Progenitor cell of endocrine pancreas (in vitro differentiated cells): ENCODE data around the gene RAB3GAP1. TPM values are rescaled to one million over a fixed set of nuclear protein-coding genes. Genes with fewer than 3 reads are reported as not detected.

Source experiments
- DNase-seq: peaks from one replicate; pipeline ENCODE4 v3.0.0; 2021; ENCODE audit warnings: low spot score; ENCODE audit not compliant: unreplicated experiment
- H3K27ac Mint-ChIP-seq: 2 replicates; pipeline ENCODE4 v1.8.0; 2021; ENCODE audit warnings: mild to moderate bottlenecking, moderate library complexity, mixed read lengths
- H3K27me3 Mint-ChIP-seq: 2 replicates; pipeline ENCODE4 v1.8.0; 2021; ENCODE audit warnings: mixed read lengths
- H3K36me3 Mint-ChIP-seq: 2 replicates; pipeline ENCODE4 v1.8.0; 2022; ENCODE audit warnings: mixed read lengths; ENCODE audit not compliant: insufficient read depth
- H3K4me1 Mint-ChIP-seq: 2 replicates; pipeline ENCODE4 v1.8.0; 2021; ENCODE audit warnings: low read depth, mixed read lengths
- H3K4me3 Mint-ChIP-seq: 2 replicates; pipeline ENCODE4 v1.8.0; 2021; ENCODE audit warnings: low read depth, mild to moderate bottlenecking, moderate library complexity, mixed read lengths
- H3K9me3 Mint-ChIP-seq: 2 replicates; pipeline ENCODE4 v1.8.0; 2021; ENCODE audit warnings: low read depth, mixed read lengths
- total RNA-seq: library from RNA; stranded (reverse); gene quantifications from 2 replicates; pipeline ENCODE4 v1.2.1, GENCODE V29; 2021
- TF ChIP-seq, protein P1 (sequence below): fragments of 200-600 bp; sonication (generic); IDR thresholded peaks from one replicate; pipeline ENCODE4 v1.5.0; 2021; ENCODE audit warnings: antibody characterized with exemption, mild to moderate bottlenecking; ENCODE audit not compliant: unreplicated experiment

RAB3GAP1 gene
- total RNA-seq, 1 donor from 2014 or later, result 33.7 TPM

DNA sequence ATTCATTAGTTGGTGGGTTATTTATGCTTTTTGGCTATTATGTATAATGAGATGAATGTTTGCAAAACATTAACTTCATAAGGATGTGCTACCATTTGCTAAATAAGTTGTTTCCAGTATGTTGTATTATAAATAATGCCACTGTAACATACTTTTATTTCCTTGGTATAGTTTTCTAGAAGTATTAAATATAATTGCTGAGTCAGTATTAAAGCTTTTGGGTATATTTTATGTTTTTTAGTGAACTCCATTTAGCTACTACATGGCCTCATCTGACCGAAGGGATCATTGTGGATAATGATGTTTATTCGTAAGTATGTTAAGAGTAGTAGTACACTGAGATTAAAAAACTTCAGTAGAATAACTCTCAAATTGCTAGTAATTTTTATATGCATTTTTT lies 73.8 kb downstream of the RAB3GAP1 start:
- no peaks in the 10 kb centered on the region for H3K27me3 Mint-ChIP-seq
- TF ChIP-seq, protein P1, sequence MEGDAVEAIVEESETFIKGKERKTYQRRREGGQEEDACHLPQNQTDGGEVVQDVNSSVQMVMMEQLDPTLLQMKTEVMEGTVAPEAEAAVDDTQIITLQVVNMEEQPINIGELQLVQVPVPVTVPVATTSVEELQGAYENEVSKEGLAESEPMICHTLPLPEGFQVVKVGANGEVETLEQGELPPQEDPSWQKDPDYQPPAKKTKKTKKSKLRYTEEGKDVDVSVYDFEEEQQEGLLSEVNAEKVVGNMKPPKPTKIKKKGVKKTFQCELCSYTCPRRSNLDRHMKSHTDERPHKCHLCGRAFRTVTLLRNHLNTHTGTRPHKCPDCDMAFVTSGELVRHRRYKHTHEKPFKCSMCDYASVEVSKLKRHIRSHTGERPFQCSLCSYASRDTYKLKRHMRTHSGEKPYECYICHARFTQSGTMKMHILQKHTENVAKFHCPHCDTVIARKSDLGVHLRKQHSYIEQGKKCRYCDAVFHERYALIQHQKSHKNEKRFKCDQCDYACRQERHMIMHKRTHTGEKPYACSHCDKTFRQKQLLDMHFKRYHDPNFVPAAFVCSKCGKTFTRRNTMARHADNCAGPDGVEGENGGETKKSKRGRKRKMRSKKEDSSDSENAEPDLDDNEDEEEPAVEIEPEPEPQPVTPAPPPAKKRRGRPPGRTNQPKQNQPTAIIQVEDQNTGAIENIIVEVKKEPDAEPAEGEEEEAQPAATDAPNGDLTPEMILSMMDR, result no peak
- peaks cover 2% of the 10 kb centered on the region for H3K4me1 Mint-ChIP-seq
- peaks cover 30% of the 10 kb centered on the region for H3K36me3 Mint-ChIP-seq
- no peak overlapping the region for H3K27ac Mint-ChIP-seq
- H3K9me3 Mint-ChIP-seq, result no peaks in the 10 kb centered on the region
- no peak overlapping the region for H3K4me3 Mint-ChIP-seq
- no peak for DNase-seq

DNA sequence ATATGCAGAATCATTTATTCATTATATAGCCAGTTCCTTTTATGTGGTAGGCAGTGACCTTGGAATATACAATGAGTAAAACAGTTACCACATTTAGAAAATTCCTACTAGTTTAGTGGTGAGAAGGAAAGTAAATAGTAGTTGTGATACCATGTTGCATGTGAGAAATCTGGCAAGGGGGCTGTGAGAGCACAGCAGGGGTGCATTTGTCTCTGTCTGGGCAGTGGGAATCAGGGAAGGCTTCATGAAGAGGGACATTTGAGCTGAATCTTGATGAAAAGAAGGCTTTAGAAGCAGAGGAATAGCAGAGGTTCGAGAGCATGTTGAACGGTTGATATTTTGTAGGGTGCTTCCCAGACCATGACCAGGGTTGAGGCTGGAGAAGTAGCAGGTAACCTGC lies 78.7 kb downstream of the RAB3GAP1 start:
- TF ChIP-seq, protein P1, result no peak
- H3K27ac Mint-ChIP-seq, result no peak overlapping the region
- no peaks in the 10 kb centered on the region for H3K27me3 Mint-ChIP-seq
- peaks cover 34% of the 10 kb centered on the region for H3K36me3 Mint-ChIP-seq
- H3K4me1 Mint-ChIP-seq, result no peaks in the 10 kb centered on the region
- no peak overlapping the region for H3K4me3 Mint-ChIP-seq
- no peak for DNase-seq
- no peaks in the 10 kb centered on the region for H3K9me3 Mint-ChIP-seq

DNA sequence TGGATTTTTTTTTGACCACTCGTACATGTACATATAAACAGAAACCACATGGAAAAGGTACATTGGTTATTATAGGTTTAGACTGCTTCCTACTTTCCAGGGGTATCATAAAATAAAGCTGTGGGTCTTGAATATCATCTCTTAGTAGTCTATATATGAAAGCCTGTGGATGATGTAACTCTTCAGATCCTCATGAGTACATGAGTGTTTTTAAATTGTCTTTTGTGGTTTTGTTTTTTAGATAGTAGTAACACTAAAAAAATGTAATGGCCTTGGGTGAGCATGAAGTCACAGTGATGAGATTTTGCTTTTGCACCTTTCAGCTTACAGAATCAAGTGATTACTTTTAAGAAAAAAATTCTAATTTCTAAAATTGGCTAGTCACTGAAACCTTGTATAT lies 80.2 kb downstream of the RAB3GAP1 start:
- Mint-ChIP-seq H3K27ac (no peak overlapping the region), H3K9me3 (no peaks in the 10 kb centered on the region), H3K27me3 (no peaks in the 10 kb centered on the region), H3K4me3 (no peak overlapping the region), H3K36me3 (peaks cover 40% of the 10 kb centered on the region), H3K4me1 (no peaks in the 10 kb centered on the region)
- TF ChIP-seq, protein P1, result no peak
- no peak for DNase-seq

DNA sequence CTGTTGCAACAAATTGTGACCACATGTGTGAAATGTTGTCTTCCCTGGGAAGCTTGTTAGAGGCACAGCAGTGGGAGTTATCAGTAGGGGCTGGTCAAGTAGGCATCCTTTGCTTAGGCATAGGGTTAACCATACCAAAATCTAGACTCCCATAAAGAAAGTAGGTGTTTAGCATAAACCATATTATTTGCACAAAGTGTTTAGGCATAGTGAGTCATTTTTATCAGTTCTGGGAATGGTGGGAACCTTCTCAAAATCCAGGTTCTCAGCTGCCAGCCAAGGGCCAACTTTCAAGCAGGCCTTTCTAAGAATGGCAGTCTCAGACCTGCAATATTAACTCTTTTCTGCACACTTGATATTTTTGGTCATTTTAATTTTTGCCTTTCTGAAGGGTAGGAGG lies 88.5 kb downstream of the RAB3GAP1 start:
- H3K27ac Mint-ChIP-seq, result no peak overlapping the region
- peaks cover 25% of the 10 kb centered on the region for H3K9me3 Mint-ChIP-seq
- H3K4me3 Mint-ChIP-seq, result no peak overlapping the region
- H3K4me1 Mint-ChIP-seq, result no peaks in the 10 kb centered on the region
- no peak for DNase-seq
- peaks cover 51% of the 10 kb centered on the region for H3K36me3 Mint-ChIP-seq
- no peaks in the 10 kb centered on the region for H3K27me3 Mint-ChIP-seq
- TF ChIP-seq, protein P1, result no peak

DNA sequence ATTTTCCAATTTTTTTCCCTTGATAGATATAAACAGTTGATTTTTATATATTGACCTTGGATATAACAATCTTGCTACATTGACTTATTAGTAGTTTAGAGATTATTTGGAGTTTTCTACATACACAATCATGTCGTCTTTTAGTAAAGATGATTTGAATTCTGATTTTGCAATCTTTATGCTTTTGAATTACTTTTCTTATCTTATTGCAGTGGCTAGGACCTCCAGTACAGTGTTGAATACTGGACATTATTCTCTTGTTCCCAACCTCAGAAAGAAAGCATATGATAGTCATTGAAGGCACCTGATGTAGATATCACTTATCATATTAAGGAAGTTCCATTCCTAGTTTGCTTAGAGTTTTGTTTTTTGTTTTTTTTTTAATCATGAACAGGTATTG lies 90.2 kb downstream of the RAB3GAP1 start:
- Mint-ChIP-seq H3K9me3 (peaks cover 25% of the 10 kb centered on the region), H3K27ac (no peak overlapping the region), H3K36me3 (peaks cover 42% of the 10 kb centered on the region), H3K4me1 (no peaks in the 10 kb centered on the region), H3K27me3 (no peaks in the 10 kb centered on the region), H3K4me3 (no peak overlapping the region)
- TF ChIP-seq, protein P1, result no peak
- DNase-seq, result no peak
